ENCODE data around the gene SPDL1. TPM values are rescaled to one million over a fixed set of nuclear protein-coding genes. Genes with fewer than 3 reads are reported as not detected.

SPDL1 gene, protein sequence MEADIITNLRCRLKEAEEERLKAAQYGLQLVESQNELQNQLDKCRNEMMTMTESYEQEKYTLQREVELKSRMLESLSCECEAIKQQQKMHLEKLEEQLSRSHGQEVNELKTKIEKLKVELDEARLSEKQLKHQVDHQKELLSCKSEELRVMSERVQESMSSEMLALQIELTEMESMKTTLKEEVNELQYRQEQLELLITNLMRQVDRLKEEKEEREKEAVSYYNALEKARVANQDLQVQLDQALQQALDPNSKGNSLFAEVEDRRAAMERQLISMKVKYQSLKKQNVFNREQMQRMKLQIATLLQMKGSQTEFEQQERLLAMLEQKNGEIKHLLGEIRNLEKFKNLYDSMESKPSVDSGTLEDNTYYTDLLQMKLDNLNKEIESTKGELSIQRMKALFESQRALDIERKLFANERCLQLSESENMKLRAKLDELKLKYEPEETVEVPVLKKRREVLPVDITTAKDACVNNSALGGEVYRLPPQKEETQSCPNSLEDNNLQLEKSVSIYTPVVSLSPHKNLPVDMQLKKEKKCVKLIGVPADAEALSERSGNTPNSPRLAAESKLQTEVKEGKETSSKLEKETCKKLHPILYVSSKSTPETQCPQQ
- 10 to 100 TPM; 40.3 to 56.6 TPM for total RNA-seq

DNA sequence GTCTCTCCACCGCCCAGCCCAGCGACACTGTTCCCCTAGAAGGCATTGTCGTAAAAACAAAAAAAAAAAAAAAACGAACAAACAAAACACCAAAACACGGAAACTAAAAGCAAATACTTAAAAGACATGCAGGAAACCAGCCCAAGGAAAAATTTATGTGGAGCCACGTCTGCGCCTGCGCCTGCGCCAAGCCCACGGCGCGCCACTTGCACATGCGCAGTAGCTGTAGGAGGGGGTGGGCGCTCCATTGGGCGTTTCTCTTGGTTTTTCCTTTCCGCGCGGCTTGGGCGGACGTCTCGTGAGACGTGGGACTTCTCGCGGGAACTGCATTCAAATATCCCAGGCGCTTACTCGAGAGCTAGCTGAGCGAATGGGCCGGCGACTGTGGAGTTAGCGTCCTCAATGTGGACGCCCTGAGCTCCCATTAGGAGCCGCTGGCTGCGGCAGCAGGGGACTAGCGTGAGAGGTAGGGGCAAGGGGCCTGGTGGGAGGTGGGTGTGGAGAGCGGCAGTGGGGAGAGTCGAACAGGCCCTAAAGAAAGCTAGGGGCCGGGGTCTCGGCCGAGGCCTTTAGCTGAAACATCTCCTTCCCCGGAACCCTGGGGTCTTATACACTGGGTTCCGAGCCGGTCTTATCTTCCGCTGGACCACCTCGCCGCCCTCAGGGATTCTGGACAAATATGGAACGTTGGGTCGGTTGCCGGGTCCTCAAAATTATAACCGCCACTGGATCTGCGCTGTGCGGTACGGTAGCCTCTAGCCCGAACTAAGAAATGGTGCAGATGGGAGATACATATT lies at the start of gene SPDL1:
Gene SPDL1 (plus strand): TSS at position 350 of the 797 bp plus-strand sequence. CDS start 4,644 bp downstream, outside the sequence.
- intact Hi-C loops (cut with DNase I, micrococcal nuclease), result loop anchor here (1.0 to 10.0 kb wide), 14 partner anchors 10 to 1804 kb away; partner anchors contain the start of genes DOCK2 (in 2 of the 2), PANK3 (in 2 of the 2), RARS1 (in 2 of the 2) and NPM1 (in 1 of the 2)
- Mint-ChIP-seq H3K27ac (peak within 1 kb of the TSS; percentile 87), H3K9me3 (ENCODE audit: low read depth) (no peaks in the 10 kb centered on the region), H3K4me3 (peak within 1 kb of the TSS; percentile 93), H3K4me1 (peaks cover 38% of the 10 kb centered on the region), H3K36me3 (ENCODE audit: low read depth) (peaks cover 7% of the 10 kb centered on the region), H3K27me3 (no peaks in the 10 kb centered on the region)
- peak; percentile 97 for DNase-seq
- ATAC-seq, result peak; percentile 96
- CTCF ChIA-PET, result interaction anchor here (0.7 to 1.7 kb wide), 7 partner anchors 11 to 1041 kb away, joined by 3 to 5 read pairs (median 4); no protein-coding TSS in a partner anchor
- POLR2A ChIA-PET, result interaction anchor here (0.5 to 1.2 kb wide), 4 partner anchors 16 to 1096 kb away, joined by 3 to 15 read pairs (median 10); partner anchors contain the start of gene DOCK2

DNA sequence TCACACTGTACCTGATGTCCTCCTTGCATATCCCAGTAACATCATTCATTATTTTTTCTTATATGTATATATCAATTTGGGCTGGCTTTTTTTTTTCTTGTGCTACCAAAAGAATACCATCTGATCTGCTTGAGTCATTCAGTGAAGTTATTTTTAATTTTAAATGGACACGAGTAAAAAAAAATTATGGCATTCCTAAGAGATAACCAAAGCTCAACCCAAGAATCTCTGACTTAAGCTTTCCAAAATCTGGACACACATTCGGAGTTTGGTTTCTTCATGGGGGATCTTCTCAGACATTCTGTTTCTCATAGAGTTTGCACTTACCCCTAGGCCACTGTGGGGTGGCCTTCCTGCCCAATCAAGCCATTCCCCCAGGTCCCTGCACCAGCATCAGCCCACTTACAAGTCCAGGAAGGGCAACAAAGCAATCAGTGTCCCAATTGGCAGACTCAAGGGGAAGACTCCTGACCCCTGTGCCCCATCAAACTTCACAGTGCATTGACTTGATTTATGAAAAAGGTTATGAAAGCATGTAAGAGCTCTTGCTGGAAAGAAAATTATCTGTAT lies 49.2 kb upstream of the SPDL1 start:
- no peaks in the 10 kb centered on the region for H3K4me1 Mint-ChIP-seq
- no peaks in the 10 kb centered on the region for H3K36me3 Mint-ChIP-seq (ENCODE audit: low read depth)
- no peak for DNase-seq
- CTCF ChIA-PET, result no interaction called here
- intact Hi-C loops (cut with DNase I, micrococcal nuclease), result no loop called here
- no peaks in the 10 kb centered on the region for H3K9me3 Mint-ChIP-seq (ENCODE audit: low read depth)
- no peak for ATAC-seq
- H3K27ac Mint-ChIP-seq, result no peak overlapping the region
- no peak overlapping the region for H3K4me3 Mint-ChIP-seq
- POLR2A ChIA-PET, result no interaction called here
- peaks cover 8% of the 10 kb centered on the region for H3K27me3 Mint-ChIP-seq

DNA sequence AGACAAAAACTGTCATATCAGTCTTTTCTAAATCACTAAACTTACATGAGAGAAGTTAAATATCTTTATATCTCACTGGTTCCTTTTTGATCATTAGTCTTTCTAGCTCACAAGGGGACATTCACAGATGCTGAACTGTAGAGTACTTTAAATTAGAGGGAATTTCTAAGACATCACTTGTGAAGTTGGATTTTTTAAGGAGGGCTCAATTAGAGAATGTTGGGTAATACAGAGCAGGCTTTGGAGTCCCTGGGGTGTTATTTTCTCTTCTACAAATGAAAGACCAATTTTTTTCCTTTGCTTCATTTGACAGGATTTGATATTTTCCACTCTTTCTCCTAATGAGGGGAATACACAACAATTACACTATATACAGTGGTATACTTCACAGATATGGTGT lies 48.6 kb upstream of the SPDL1 start:
- H3K9me3 Mint-ChIP-seq (ENCODE audit: low read depth), result no peaks in the 10 kb centered on the region
- H3K27me3 Mint-ChIP-seq, result peaks cover 8% of the 10 kb centered on the region
- POLR2A ChIA-PET, result no interaction called here
- no peaks in the 10 kb centered on the region for H3K36me3 Mint-ChIP-seq (ENCODE audit: low read depth)
- no peak overlapping the region for H3K27ac Mint-ChIP-seq
- intact Hi-C loops (cut with DNase I, micrococcal nuclease), result no loop called here
- H3K4me3 Mint-ChIP-seq, result no peak overlapping the region
- CTCF ChIA-PET, result no interaction called here
- ATAC-seq (no peak), DNase-seq (no peak)
- no peaks in the 10 kb centered on the region for H3K4me1 Mint-ChIP-seq

DNA sequence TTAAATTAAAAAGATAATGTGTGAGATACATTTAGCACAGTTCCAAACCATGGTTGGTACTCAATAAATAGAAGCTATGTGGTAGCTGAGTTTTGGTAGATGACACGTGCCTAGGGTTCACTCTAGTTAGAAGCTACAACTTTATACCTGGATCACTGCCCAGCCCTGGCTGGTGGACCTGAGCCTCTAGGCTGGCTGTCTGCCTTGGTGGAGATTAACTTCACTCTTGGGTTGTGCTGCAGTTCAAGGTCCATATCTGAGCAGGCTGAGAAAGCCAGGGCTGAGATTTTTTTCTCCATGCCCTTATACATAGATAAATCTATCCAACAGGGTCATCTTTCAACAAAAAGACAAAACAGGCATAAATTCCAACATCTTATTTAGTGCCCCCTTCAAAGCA lies 44.6 kb upstream of the SPDL1 start:
- H3K36me3 Mint-ChIP-seq (ENCODE audit: low read depth), result no peaks in the 10 kb centered on the region
- H3K4me3 Mint-ChIP-seq, result no peak overlapping the region
- intact Hi-C loops (cut with DNase I, micrococcal nuclease), result no loop called here
- ChIA-PET POLR2A (interaction anchor here (0.6 kb wide), 1 partner anchor 27 kb away, joined by 3 read pairs; no protein-coding TSS in a partner anchor), CTCF (interaction anchor here (0.6 to 1.1 kb wide), 3 partner anchors 17 to 844 kb away, joined by 3 read pairs; no protein-coding TSS in a partner anchor)
- ATAC-seq (no peak), DNase-seq (no peak)
- H3K9me3 Mint-ChIP-seq (ENCODE audit: low read depth), result no peaks in the 10 kb centered on the region
- H3K4me1 Mint-ChIP-seq, result no peaks in the 10 kb centered on the region
- H3K27ac Mint-ChIP-seq, result no peak overlapping the region
- H3K27me3 Mint-ChIP-seq, result peaks cover 15% of the 10 kb centered on the region

DNA sequence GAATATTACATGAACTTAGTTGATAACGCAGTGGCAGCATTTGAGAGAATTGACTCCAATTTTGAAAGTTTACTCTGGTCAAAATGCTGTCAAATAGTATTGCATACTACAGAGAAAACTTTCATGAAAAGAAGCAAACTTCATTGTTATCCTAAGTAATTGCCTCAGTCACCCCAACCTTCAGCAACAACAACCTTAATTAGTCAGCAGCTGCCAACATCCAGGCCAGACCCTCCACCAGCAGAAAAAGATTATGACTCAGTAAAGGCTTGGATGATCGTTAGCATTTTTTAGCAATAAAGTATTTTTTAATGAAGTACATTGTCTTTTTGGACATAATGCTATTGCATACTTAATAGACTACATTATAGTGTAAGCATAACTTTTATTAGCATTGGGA lies 40.8 kb upstream of the SPDL1 start:
- CTCF ChIA-PET, result no interaction called here
- POLR2A ChIA-PET, result no interaction called here
- peaks cover 10% of the 10 kb centered on the region for H3K4me1 Mint-ChIP-seq
- no peaks in the 10 kb centered on the region for H3K36me3 Mint-ChIP-seq (ENCODE audit: low read depth)
- no peaks in the 10 kb centered on the region for H3K9me3 Mint-ChIP-seq (ENCODE audit: low read depth)
- no peak for DNase-seq
- no peak for ATAC-seq
- peaks cover 30% of the 10 kb centered on the region for H3K27me3 Mint-ChIP-seq
- intact Hi-C loops (cut with DNase I, micrococcal nuclease), result no loop called here
- no peak overlapping the region for H3K4me3 Mint-ChIP-seq
- no peak overlapping the region for H3K27ac Mint-ChIP-seq

DNA sequence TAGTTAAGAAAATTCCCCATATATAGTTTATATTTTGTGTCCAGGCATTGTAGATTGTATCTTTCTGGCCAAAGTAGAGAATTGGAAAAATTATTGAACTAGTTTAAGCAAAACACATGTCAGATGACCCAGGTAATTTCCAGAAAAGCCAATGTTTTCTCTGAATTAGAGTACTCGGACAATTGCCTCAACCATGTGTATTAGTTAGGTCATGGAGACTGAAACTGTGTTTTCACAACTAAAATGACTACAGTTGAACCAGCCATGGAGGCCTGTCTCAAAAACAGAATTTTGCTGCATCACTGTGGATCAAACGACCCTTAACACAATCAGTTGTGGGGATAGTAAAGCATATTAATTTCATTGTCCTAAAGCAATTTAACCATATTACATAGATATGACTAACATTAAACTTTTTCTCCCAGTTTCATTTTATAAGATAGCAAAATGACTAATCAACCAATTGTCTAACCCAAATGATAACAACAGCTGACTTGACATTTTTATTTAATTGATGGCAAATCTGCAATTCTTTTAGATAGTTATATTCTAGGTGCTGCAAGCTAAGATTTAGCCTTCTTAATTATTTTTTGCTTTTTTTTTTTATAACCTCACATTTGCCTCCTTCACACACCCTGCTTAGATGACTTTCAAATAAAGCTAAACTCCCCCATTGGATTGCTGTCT lies 39.2 kb upstream of the SPDL1 start:
- Mint-ChIP-seq H3K36me3 (ENCODE audit: low read depth) (no peaks in the 10 kb centered on the region), H3K9me3 (ENCODE audit: low read depth) (no peaks in the 10 kb centered on the region), H3K27me3 (peaks cover 45% of the 10 kb centered on the region), H3K27ac (no peak overlapping the region), H3K4me3 (no peak overlapping the region), H3K4me1 (peaks cover 10% of the 10 kb centered on the region)
- ChIA-PET POLR2A (interaction anchor here (0.6 kb wide), 1 partner anchor 694 kb away, joined by 3 read pairs; no protein-coding TSS in a partner anchor), CTCF (no interaction called here)
- intact Hi-C loops (cut with DNase I, micrococcal nuclease), result no loop called here
- ATAC-seq (no peak), DNase-seq (no peak)

DNA sequence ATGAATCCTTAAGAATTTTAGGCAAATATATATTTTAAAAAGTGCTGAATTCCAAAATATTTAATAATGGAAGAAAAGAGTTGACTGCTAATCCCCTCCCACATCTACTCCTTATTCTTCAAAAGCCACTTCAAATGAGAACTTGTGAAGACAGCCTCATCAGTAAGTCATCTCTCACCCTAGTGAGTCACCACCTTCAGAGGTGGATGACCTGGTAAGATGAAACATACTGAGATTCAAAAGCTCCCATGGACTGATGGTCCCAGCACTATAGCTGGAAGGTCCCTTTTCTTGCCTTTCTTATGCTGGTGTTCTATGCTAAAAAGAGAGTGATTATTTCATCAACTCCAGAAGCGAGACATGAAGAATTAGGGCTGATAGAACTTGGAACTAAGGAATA lies 37.8 kb upstream of the SPDL1 start:
- POLR2A ChIA-PET, result interaction anchor here (0.6 kb wide), 1 partner anchor 146 kb away, joined by 4 read pairs; no protein-coding TSS in a partner anchor
- no peak overlapping the region for H3K4me3 Mint-ChIP-seq
- CTCF ChIA-PET, result interaction anchor here (0.5 to 1.3 kb wide), 4 partner anchors 8 to 743 kb away, joined by 3 to 5 read pairs (median 3); no protein-coding TSS in a partner anchor
- peaks cover 10% of the 10 kb centered on the region for H3K4me1 Mint-ChIP-seq
- no peaks in the 10 kb centered on the region for H3K36me3 Mint-ChIP-seq (ENCODE audit: low read depth)
- no peaks in the 10 kb centered on the region for H3K9me3 Mint-ChIP-seq (ENCODE audit: low read depth)
- DNase-seq (peak; percentile 22), ATAC-seq (peak; percentile 100)
- H3K27ac Mint-ChIP-seq, result no peak overlapping the region
- peaks cover 55% of the 10 kb centered on the region for H3K27me3 Mint-ChIP-seq
- intact Hi-C loops (cut with DNase I, micrococcal nuclease), result loop anchor here in 1 of 2 experiments (2.0 kb wide), 1 partner anchor 35 kb away; no protein-coding TSS in a partner anchor

DNA sequence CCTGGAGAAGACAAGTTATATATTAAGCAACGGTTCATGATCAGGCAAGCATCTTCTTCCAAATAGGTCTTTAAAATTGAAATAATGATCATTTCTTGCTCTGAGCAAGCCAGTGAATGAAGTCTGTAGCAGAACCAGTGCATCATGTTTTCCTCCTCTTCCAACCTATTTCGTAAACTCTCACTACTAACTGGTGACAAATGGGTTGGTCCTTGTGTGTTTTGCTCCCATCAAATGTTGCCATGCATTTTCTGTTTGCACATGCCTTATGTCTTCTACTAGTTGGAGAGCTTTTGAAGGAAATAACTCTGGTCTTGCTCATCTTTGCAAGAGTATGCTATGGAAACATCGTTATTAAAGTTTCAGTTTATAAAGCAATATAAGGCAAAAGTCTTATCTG lies 37.2 kb upstream of the SPDL1 start:
- no peak for ATAC-seq
- POLR2A ChIA-PET, result no interaction called here
- CTCF ChIA-PET, result interaction anchor here (0.7 to 1.3 kb wide), 2 partner anchors 9 to 744 kb away, joined by 3 read pairs; no protein-coding TSS in a partner anchor

DNA sequence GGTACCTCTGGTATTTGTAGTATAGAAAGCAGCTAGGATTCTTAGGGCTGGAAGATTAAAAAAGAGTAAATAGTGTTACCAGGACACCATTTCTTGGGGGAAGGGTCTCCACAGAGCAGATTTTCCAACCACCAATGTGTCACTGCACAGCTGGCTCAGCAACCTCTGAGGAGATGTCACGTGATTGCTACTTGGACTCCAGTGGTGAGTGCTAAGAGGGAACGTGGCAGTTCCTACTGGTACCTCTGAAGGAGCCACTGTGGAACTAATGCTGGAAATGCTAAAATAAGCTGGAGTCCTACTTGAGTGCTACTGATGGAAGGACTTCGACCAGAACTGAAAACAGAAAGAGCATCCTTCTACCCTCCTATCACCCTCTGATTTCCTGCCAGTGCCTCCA lies 36.1 kb upstream of the SPDL1 start:
- intact Hi-C loops (cut with DNase I, micrococcal nuclease), result loop anchor here in 1 of 2 experiments (2.0 kb wide), 1 partner anchor 33 kb away; no protein-coding TSS in a partner anchor
- no peaks in the 10 kb centered on the region for H3K36me3 Mint-ChIP-seq (ENCODE audit: low read depth)
- DNase-seq, result no peak
- no peak for ATAC-seq
- peaks cover 10% of the 10 kb centered on the region for H3K4me1 Mint-ChIP-seq
- no peak overlapping the region for H3K4me3 Mint-ChIP-seq
- H3K27ac Mint-ChIP-seq, result no peak overlapping the region
- CTCF ChIA-PET, result no interaction called here
- POLR2A ChIA-PET, result no interaction called here
- H3K27me3 Mint-ChIP-seq, result peaks cover 57% of the 10 kb centered on the region
- no peaks in the 10 kb centered on the region for H3K9me3 Mint-ChIP-seq (ENCODE audit: low read depth)

More for the DNA sequence above, 37.2 kb upstream of the SPDL1 start:
- Mint-ChIP-seq H3K4me1 (peaks cover 10% of the 10 kb centered on the region), H3K4me3 (no peak overlapping the region), H3K36me3 (ENCODE audit: low read depth) (no peaks in the 10 kb centered on the region), H3K27ac (no peak overlapping the region), H3K27me3 (peaks cover 55% of the 10 kb centered on the region), H3K9me3 (ENCODE audit: low read depth) (no peaks in the 10 kb centered on the region)
- intact Hi-C loops (cut with DNase I, micrococcal nuclease), result loop anchor here in 1 of 2 experiments (2.0 kb wide), 1 partner anchor 34 kb away; no protein-coding TSS in a partner anchor
- DNase-seq, result no peak

DNA sequence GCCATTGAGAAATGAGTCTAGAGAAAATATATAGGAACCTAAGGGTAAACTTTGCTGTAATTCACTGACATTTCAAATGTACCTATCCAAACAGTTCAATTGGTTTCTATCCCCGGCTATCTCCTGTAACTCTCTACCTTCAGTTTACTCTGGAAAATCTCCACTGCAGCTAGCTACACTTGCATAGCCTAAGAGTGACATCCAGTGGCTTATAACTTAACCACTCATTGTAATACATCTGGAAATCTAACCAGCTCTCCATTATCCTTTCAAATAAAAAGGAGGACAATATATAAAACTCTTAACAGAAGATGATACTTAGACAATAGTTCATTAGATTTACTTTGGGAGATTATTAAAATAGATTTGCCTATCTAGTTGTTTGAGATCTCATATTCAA lies 35.3 kb upstream of the SPDL1 start:
- POLR2A ChIA-PET, result no interaction called here
- CTCF ChIA-PET, result interaction anchor here (0.6 to 0.7 kb wide), 2 partner anchors 237 to 842 kb away, joined by 3 read pairs; no protein-coding TSS in a partner anchor
- no peak for ATAC-seq
- no peak overlapping the region for H3K27ac Mint-ChIP-seq
- H3K4me3 Mint-ChIP-seq, result no peak overlapping the region
- H3K27me3 Mint-ChIP-seq, result peaks cover 60% of the 10 kb centered on the region
- peaks cover 10% of the 10 kb centered on the region for H3K4me1 Mint-ChIP-seq
- no peak for DNase-seq
- no peaks in the 10 kb centered on the region for H3K36me3 Mint-ChIP-seq (ENCODE audit: low read depth)
- intact Hi-C loops (cut with DNase I, micrococcal nuclease), result no loop called here
- H3K9me3 Mint-ChIP-seq (ENCODE audit: low read depth), result no peaks in the 10 kb centered on the region
